ENCODE data around the gene HRCT1.

Gene HRCT1

GRCh38 chr9:35952526-35953191, 46.7 kb downstream of the HRCT1 start:
- ATAC-seq (replicated peaks) (no peak), DNase-seq (no peak)
- H3K9me3 Mint-ChIP-seq = no peaks in the 10 kb centered on the region
- H3K27ac Mint-ChIP-seq = no peak overlapping the region
- H3K4me3 Mint-ChIP-seq = no peak overlapping the region
- no peaks in the 10 kb centered on the region for H3K36me3 Mint-ChIP-seq
- peaks cover 0 to 2% of the 10 kb centered on the region in 2 donors for H3K4me1 Mint-ChIP-seq
- H3K27me3 Mint-ChIP-seq = peaks cover 28 to 30% of the 10 kb centered on the region in 2 donors

GRCh38 chr9:35954942-35955546, 49.0 kb downstream of the HRCT1 start:
- no peaks in the 10 kb centered on the region for H3K36me3 Mint-ChIP-seq
- ATAC-seq (replicated peaks) (peak; percentile 74 to 82), DNase-seq (peak; percentile 41)
- H3K4me1 Mint-ChIP-seq = peaks cover 0 to 2% of the 10 kb centered on the region in 2 donors
- H3K4me3 Mint-ChIP-seq = no peak overlapping the region
- no peak overlapping the region for H3K27ac Mint-ChIP-seq
- no peaks in the 10 kb centered on the region for H3K9me3 Mint-ChIP-seq
- H3K27me3 Mint-ChIP-seq = peaks cover 32 to 44% of the 10 kb centered on the region in 2 donors

GRCh38 chr9:35956651-35957050, 50.6 kb downstream of the HRCT1 start:
- Mint-ChIP-seq H3K4me3 (no peak overlapping the region), H3K27me3 (peaks cover 39 to 53% of the 10 kb centered on the region in 2 donors), H3K9me3 (no peaks in the 10 kb centered on the region), H3K4me1 (peaks cover 0 to 2% of the 10 kb centered on the region in 2 donors), H3K36me3 (no peaks in the 10 kb centered on the region), H3K27ac (no peak overlapping the region)
- DNase-seq = no peak
- ATAC-seq (replicated peaks) = no peak

Measured in stimulated activated naive B cell treated with anti-CD40 and anti-IgM and Interleukin-4, amounts not matched to agents 10 μg/mL and 1 μg/mL and 100 μg/mL, for 72 hours (primary cell).